ENCODE results near the gene ADGRB3.

DNA sequence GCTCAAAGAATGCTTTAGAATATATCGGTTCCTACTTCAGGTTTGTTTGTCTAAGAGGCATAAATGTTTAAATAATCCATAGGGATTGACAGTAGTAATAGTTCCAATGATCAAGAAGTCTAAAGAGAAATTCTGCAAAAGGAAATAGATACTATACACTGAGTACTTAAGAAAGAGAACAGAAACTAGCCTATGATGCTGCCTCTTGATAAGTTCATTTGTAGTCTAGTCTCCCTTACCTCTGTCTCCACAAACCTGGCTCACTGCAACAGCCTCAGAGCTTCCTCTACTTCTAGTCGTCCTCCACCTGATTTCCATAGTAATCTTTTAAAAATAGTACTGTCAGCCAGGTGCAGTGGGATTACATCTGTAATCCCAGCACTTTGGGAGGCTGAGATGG, 650.0 kb downstream of the ADGRB3 start:
- TF ChIP-seq, protein P1, sequence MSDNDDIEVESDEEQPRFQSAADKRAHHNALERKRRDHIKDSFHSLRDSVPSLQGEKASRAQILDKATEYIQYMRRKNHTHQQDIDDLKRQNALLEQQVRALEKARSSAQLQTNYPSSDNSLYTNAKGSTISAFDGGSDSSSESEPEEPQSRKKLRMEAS (IDR thresholded peaks at IDR 0.05; ENCODE audit: low read depth): no peak
- TF ChIP-seq JUND (IDR thresholded peaks at IDR 0.05) (no peak), CTCF (IDR thresholded peaks at IDR 0.05) (no peak), GABPA (IDR thresholded peaks at IDR 0.05; ENCODE audit: low read depth) (no peak), EP300 (IDR thresholded peaks at IDR 0.05; ENCODE audit: borderline replicate concordance in 1 of 2, low read depth in 1 of 2, low read length in 1 of 2) (no peak), EZH2phosphoT487 (IDR thresholded peaks at IDR 0.05; ENCODE audit: borderline replicate concordance, low read depth) (no peak)
